Germinal center (tissue), 1 donor: ENCODE data around the gene TSPAN13.

Source experiments
- DNase-seq: peaks from one replicate; pipeline ENCODE4 v3.0.0; 2012; ENCODE audit warnings: mixed read lengths, low spot score

TSPAN13 gene

GRCh38 chr7:16774986-16775385, 21.4 kb downstream of the TSPAN13 start:
- DNase-seq: no peak

GRCh38 chr7:16776053-16776452, 22.5 kb downstream of the TSPAN13 start:
- no peak for DNase-seq

GRCh38 chr7:16778476-16778875, 24.9 kb downstream of the TSPAN13 start:
- DNase-seq: no peak

GRCh38 chr7:16779051-16779450, 25.5 kb downstream of the TSPAN13 start:
- no peak for DNase-seq

- no peak for DNase-seq
Measured at GRCh38 chr7:16780596-16780995, 27.0 kb downstream of the TSPAN13 start.

GRCh38 chr7:16785321-16785720, 31.8 kb downstream of the TSPAN13 start:
- no peak for DNase-seq

GRCh38 chr7:16785846-16786245, 32.3 kb downstream of the TSPAN13 start:
- DNase-seq: no peak

GRCh38 chr7:16786257-16786656, 32.7 kb downstream of the TSPAN13 start:
- no peak for DNase-seq

GRCh38 chr7:16787127-16787526, 33.6 kb downstream of the TSPAN13 start:
- no peak for DNase-seq

GRCh38 chr7:16791071-16791470, 37.5 kb downstream of the TSPAN13 start:
- no peak for DNase-seq

GRCh38 chr7:16791905-16792698, 38.5 kb downstream of the TSPAN13 start:
- no peak for DNase-seq

GRCh38 chr7:16794986-16795385, 41.4 kb downstream of the TSPAN13 start:
- no peak for DNase-seq

- DNase-seq: no peak
Measured at GRCh38 chr7:16795624-16796023, 42.1 kb downstream of the TSPAN13 start.

GRCh38 chr7:16801111-16801542, 47.6 kb downstream of the TSPAN13 start:
- peak; percentile 46 for DNase-seq

GRCh38 chr7:16801579-16801978, 48.0 kb downstream of the TSPAN13 start:
- DNase-seq: no peak

- no peak for DNase-seq
Measured at GRCh38 chr7:16803125-16803524, 49.6 kb downstream of the TSPAN13 start.

- no peak for DNase-seq
Measured at GRCh38 chr7:16803881-16804673, 50.5 kb downstream of the TSPAN13 start.

GRCh38 chr7:16804674-16805439, 51.3 kb downstream of the TSPAN13 start, which contains the start of gene AGR2:
AGR2 (minus strand) TSS chr7:16804999; CDS start chr7:16801796, 3,203 bp downstream.
- no peak for DNase-seq

GRCh38 chr7:16805441-16805840, 51.9 kb downstream of the TSPAN13 start:
- no peak for DNase-seq

- DNase-seq: no peak
Measured at GRCh38 chr7:16810112-16810511, 56.6 kb downstream of the TSPAN13 start.

GRCh38 chr7:16810573-16810972, 57.0 kb downstream of the TSPAN13 start:
- no peak for DNase-seq

GRCh38 chr7:16811551-16811950, 58.0 kb downstream of the TSPAN13 start:
- no peak for DNase-seq
